ENCODE data around the gene SPOCK1. TPM values are rescaled to one million over a fixed set of nuclear protein-coding genes. Genes with fewer than 3 reads are reported as not detected.

The SPOCK1 gene
- total RNA-seq, 1 experiment from 2014 or later: 0.27 TPM

DNA sequence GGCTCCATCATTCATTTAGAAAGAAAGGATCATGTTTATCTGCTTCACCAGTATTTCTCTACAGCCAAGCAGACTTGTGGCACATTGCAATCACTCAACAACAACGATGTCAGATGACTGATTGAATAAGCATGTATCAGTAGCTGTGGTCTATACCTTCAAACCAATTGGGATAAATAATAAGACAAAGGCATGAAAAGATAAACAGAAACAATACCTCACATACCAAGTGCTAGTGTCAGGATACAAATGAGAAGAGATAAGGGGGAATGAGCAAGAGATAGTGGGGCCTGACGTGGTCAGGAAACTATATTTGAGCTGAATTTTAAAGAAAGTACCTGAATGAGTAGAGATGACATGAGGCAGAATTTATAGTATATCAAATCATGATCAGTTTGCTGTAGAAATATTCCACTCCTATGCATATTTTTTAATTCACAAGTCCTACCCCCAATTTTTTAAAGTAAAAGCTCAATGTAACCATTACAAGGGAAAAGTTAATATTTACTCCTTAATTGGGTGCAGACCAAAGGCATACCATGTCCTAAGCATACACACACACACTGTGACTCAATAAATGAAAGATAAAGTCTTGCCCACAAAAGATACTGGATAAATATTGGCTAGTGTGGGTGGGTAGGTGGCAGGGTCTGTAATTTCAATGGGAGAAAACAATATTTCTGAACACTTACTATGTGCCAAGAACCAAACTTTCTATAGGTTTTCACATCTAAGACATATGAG, 284.5 kb downstream of the SPOCK1 start:
- Histone ChIP-seq H3K4me1 (ENCODE audit: control insufficient read depth in 1 of 2, insufficient read depth in 2 of 2, low read length in 2 of 2) (peaks cover 0 to 12% of the 10 kb centered on the region in 2 experiments; a peak in 1 of 4 replicates), H3K27me3 (ENCODE audit: insufficient read depth, low read length) (peaks cover 19% of the 10 kb centered on the region), H3K27ac (ENCODE audit: low read depth, low read length) (no peak overlapping the region), H3K79me2 (ENCODE audit: insufficient read depth, low read length) (no peaks in the 10 kb centered on the region), H3K4me2 (ENCODE audit: low read length) (no peak overlapping the region), H3K4me3 (replicated peaks in 1 of 2; ENCODE audit: low read depth in 1 of 2, low read length in 2 of 2) (no peak overlapping the region), H3K36me3 (ENCODE audit: control insufficient read depth in 1 of 2, insufficient read depth in 2 of 2, low read length in 2 of 2) (no peaks in the 10 kb centered on the region), H3K9me2 (ENCODE audit: insufficient read depth) (no peaks in the 10 kb centered on the region), H2AFZ (ENCODE audit: low read depth, low read length, poor library complexity, severe bottlenecking) (no peak overlapping the region), H3K9me3 (ENCODE audit: control insufficient read depth in 1 of 2, insufficient read depth in 1 of 2, low read depth in 1 of 2, low read length in 2 of 2) (no peaks in the 10 kb centered on the region), H4K20me1 (ENCODE audit: insufficient read depth) (no peaks in the 10 kb centered on the region), H3K9ac (ENCODE audit: low read length) (no peak overlapping the region)
- intact Hi-C loops (cut with micrococcal nuclease): loop anchor here (5.0 kb wide), 1 partner anchor 412 kb away; no protein-coding TSS in a partner anchor
- CTCF ChIA-PET: no interaction called here
- POLR2A ChIA-PET: no interaction called here
- no peak for DNase-seq (ENCODE audit: low read depth, low spot score)
- ATAC-seq: no peak
- BruUV-seq (replicated peaks): no TSS peak
- TF ChIP-seq SP1 (IDR thresholded peaks at IDR 0.05; ENCODE audit: low read depth) (no peak), SIN3A (IDR thresholded peaks at IDR 0.05; ENCODE audit: low read depth) (no peak), TCF7L2 (IDR thresholded peaks at IDR 0.05; ENCODE audit: borderline replicate concordance, extremely low read depth, insufficient read depth, insufficient read length) (no peak), RAD21 (IDR thresholded peaks at IDR 0.05; ENCODE audit: low read depth) (no peak), ZFX (IDR thresholded peaks at IDR 0.05) (no peak), YY1 (IDR thresholded peaks at IDR 0.05; ENCODE audit: extremely low read depth, insufficient replicate concordance, low read depth, low read length) (no peak), ZNF274 (IDR thresholded peaks at IDR 0.05; ENCODE audit: low read depth, low read length) (no peak), EZH2 (IDR thresholded peaks at IDR 0.05) (no peak), ELF1 (IDR thresholded peaks at IDR 0.05; ENCODE audit: borderline replicate concordance, low read depth) (no peak), ATF3 (IDR thresholded peaks at IDR 0.05) (no peak), CEBPB (IDR thresholded peaks at IDR 0.05; ENCODE audit: low read depth) (no peak), EGR1 (IDR thresholded peaks at IDR 0.05; ENCODE audit: low read depth) (no peak), CTCF (IDR thresholded peaks at IDR 0.05 in 2 of 3, conservative IDR thresholded peaks at IDR 0.05 in 1 of 3; ENCODE audit: borderline replicate concordance in 1 of 3, insufficient read depth in 1 of 3, low read depth in 2 of 3, low read length in 2 of 3) (no peak), EZH2phosphoT487 (IDR thresholded peaks at IDR 0.05; ENCODE audit: borderline replicate concordance) (no peak), FOSL1 (IDR thresholded peaks at IDR 0.05; ENCODE audit: low read depth) (no peak), POLR2A (IDR thresholded peaks at IDR 0.05; ENCODE audit: borderline replicate concordance, extremely low read depth, insufficient read depth, insufficient read length) (no peak)
- TF ChIP-seq, protein P1, sequence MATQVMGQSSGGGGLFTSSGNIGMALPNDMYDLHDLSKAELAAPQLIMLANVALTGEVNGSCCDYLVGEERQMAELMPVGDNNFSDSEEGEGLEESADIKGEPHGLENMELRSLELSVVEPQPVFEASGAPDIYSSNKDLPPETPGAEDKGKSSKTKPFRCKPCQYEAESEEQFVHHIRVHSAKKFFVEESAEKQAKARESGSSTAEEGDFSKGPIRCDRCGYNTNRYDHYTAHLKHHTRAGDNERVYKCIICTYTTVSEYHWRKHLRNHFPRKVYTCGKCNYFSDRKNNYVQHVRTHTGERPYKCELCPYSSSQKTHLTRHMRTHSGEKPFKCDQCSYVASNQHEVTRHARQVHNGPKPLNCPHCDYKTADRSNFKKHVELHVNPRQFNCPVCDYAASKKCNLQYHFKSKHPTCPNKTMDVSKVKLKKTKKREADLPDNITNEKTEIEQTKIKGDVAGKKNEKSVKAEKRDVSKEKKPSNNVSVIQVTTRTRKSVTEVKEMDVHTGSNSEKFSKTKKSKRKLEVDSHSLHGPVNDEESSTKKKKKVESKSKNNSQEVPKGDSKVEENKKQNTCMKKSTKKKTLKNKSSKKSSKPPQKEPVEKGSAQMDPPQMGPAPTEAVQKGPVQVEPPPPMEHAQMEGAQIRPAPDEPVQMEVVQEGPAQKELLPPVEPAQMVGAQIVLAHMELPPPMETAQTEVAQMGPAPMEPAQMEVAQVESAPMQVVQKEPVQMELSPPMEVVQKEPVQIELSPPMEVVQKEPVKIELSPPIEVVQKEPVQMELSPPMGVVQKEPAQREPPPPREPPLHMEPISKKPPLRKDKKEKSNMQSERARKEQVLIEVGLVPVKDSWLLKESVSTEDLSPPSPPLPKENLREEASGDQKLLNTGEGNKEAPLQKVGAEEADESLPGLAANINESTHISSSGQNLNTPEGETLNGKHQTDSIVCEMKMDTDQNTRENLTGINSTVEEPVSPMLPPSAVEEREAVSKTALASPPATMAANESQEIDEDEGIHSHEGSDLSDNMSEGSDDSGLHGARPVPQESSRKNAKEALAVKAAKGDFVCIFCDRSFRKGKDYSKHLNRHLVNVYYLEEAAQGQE (IDR thresholded peaks at IDR 0.05; ENCODE audit: low read depth): no peak
- TF ChIP-seq, protein P2, sequence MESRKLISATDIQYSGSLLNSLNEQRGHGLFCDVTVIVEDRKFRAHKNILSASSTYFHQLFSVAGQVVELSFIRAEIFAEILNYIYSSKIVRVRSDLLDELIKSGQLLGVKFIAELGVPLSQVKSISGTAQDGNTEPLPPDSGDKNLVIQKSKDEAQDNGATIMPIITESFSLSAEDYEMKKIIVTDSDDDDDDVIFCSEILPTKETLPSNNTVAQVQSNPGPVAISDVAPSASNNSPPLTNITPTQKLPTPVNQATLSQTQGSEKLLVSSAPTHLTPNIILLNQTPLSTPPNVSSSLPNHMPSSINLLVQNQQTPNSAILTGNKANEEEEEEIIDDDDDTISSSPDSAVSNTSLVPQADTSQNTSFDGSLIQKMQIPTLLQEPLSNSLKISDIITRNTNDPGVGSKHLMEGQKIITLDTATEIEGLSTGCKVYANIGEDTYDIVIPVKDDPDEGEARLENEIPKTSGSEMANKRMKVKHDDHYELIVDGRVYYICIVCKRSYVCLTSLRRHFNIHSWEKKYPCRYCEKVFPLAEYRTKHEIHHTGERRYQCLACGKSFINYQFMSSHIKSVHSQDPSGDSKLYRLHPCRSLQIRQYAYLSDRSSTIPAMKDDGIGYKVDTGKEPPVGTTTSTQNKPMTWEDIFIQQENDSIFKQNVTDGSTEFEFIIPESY (IDR thresholded peaks at IDR 0.05; ENCODE audit: extremely low read depth, insufficient replicate concordance, low read length): no peak
- TF ChIP-seq, protein P3, sequence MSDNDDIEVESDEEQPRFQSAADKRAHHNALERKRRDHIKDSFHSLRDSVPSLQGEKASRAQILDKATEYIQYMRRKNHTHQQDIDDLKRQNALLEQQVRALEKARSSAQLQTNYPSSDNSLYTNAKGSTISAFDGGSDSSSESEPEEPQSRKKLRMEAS (IDR thresholded peaks at IDR 0.05): no peak
- RAD21 ChIA-PET (ENCODE audit: low non-redundant PET in 1 of 2, low total read pairs in 2 of 2, uncharacterized antibody in 2 of 2, unreplicated experiment in 2 of 2): no interaction called here

Data from HCT116 (cell line).